CD4-positive, alpha-beta memory T cell (primary cell): ENCODE results near the gene OR2M7. TPM values are rescaled to one million over a fixed set of nuclear protein-coding genes. Genes with fewer than 3 reads are reported as not detected.
"Not testable (repeated sequence)": the region's sequence is repeated elsewhere in the genome, so short reads cannot be mapped to it uniquely, and the experiment has no call there.

Source experiments
- CTCF ChIA-PET: fragments of 350-600 bp; sonication (Branson Sonifier 250); formaldehyde crosslinking; loops from one replicate; lab custom pipeline; 2021; ENCODE audit warnings: inconsistent platforms; ENCODE audit not compliant: partially characterized antibody; lab: Charles Lee
- POLR2A ChIA-PET: fragments of 350-600 bp; sonication (Branson Sonifier 250); formaldehyde crosslinking; loops from one replicate; lab custom pipeline; 2021; ENCODE audit not compliant: partially characterized antibody; lab: Charles Lee
- DNase-seq, 5 donors: peaks; one replicate each; pipeline versions ENCODE4 v3.0.0 to v3.0.0-alpha.2; 2020 to 2022; ENCODE audit warnings: mixed read lengths in 1 of 5
- H3K27ac ChIP-seq: one replicate; pipeline ENCODE4 v1.7.0; 2013; ENCODE audit warnings: low read depth, low read length
- H3K27me3 ChIP-seq: 2 replicates; pipeline ENCODE4 v1.7.0; 2013; ENCODE audit warnings: mild to moderate bottlenecking, low read length, moderate library complexity; ENCODE audit not compliant: insufficient read depth
- H3K36me3 ChIP-seq: 2 replicates; pipeline ENCODE4 v1.7.0; 2013; ENCODE audit warnings: mild to moderate bottlenecking, low read length, moderate library complexity; ENCODE audit not compliant: insufficient read depth
- H3K4me1 ChIP-seq: 2 replicates; pipeline ENCODE4 v1.7.0; 2013; ENCODE audit warnings: mild to moderate bottlenecking, low read length, moderate library complexity; ENCODE audit not compliant: insufficient read depth
- H3K4me3 ChIP-seq, 2 donors: one replicate each; pipeline ENCODE4 v1.7.0; 2013; ENCODE audit warnings: low read length in 2 of 2, mild to moderate bottlenecking in 1 of 2
- H3K9me3 ChIP-seq, 2 donors: one replicate each; pipeline ENCODE4 v1.7.0; 2013; ENCODE audit warnings: low read length in 2 of 2, control low read depth in 1 of 2; ENCODE audit not compliant: control insufficient read depth in 1 of 2
- H3K27ac Mint-ChIP-seq, 7 donors: one replicate each; pipeline ENCODE4 v1.8.0; 2020 to 2021; ENCODE audit warnings: mixed read lengths in 7 of 7, mild to moderate bottlenecking in 6 of 7, inconsistent platforms in 3 of 7, moderate library complexity in 3 of 7
- H3K27me3 Mint-ChIP-seq, 2 donors: one replicate each; pipeline ENCODE4 v1.8.0; 2020 to 2021; ENCODE audit warnings: mixed read lengths in 2 of 2
- H3K36me3 Mint-ChIP-seq, 2 donors: one replicate each; pipeline ENCODE4 v1.8.0; 2020 to 2021; ENCODE audit warnings: mixed read lengths in 2 of 2, inconsistent platforms in 1 of 2, mild to moderate bottlenecking in 1 of 2
- H3K4me1 Mint-ChIP-seq, 4 donors: one replicate each; pipeline ENCODE4 v1.8.0; 2020 to 2021; ENCODE audit warnings: mixed read lengths in 4 of 4, mild to moderate bottlenecking in 1 of 4
- H3K4me3 Mint-ChIP-seq, 8 donors: one replicate each; pipeline ENCODE4 v1.8.0; 2020 to 2021; ENCODE audit warnings: mixed read lengths in 8 of 8, mild to moderate bottlenecking in 7 of 8, moderate library complexity in 6 of 8, inconsistent platforms in 3 of 8
- H3K9me3 Mint-ChIP-seq, 8 donors: one replicate each; pipeline ENCODE4 v1.8.0; 2020 to 2021; ENCODE audit warnings: mixed read lengths in 8 of 8, mild to moderate bottlenecking in 5 of 8, inconsistent platforms in 3 of 8, moderate library complexity in 1 of 8
- intact Hi-C: fragments of 100-400 bp; cut with micrococcal nuclease; formaldehyde crosslinking; loops from one replicate; pipeline ENCODE4 v1.15.1; 2023
- polyA plus RNA-seq, 2 donors: library from polyadenylated mRNA; unstranded; fragments of 300-500 nt; fragmentation: Illumina TruSeq; gene quantifications; one replicate each; pipeline ENCODE4 v1.2.3, GENCODE V29; 2021
- total RNA-seq, 2 experiments: library from RNA; stranded (reverse); gene quantifications; one replicate each; pipeline ENCODE4 v1.2.3, GENCODE V29; 2021

Gene OR2M7
- total and polyA plus RNA-seq, 4 experiments from 2014 or later: not detected

DNA sequence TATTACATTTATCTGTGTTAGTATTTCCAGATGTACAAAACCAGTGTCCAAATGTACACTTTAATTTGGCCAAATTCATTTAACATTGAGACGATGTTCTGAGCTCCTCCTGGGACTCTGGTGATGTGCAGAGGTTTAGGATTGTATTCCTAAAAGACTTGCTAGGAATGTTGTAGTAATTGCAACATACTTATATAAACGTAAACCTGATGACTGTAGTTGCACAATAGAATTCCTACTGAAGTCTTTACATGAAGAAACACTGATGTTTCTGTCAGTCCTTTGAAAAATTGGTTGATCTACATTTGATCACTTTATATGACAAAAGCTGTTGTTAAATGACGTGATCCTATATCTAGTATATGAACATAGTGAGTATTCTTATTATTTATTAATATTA lies 19.1 kb upstream of the OR2M7 start:
- Mint-ChIP-seq H3K27me3 (no peaks in the 10 kb centered on the region), H3K4me1 (no peaks in the 10 kb centered on the region), H3K36me3 (no peaks in the 10 kb centered on the region), H3K27ac (no peak overlapping the region), H3K9me3 (no peaks in the 10 kb centered on the region), H3K4me3 (no peak overlapping the region)
- no peaks in the 10 kb centered on the region for H3K36me3 ChIP-seq
- H3K27ac ChIP-seq: no peak overlapping the region
- intact Hi-C loops: no loop called here
- no peak for DNase-seq
- ChIA-PET CTCF (no interaction called here), POLR2A (no interaction called here)
- H3K9me3 ChIP-seq: no peaks in the 10 kb centered on the region
- no peaks in the 10 kb centered on the region for H3K4me1 ChIP-seq
- H3K4me3 ChIP-seq: no peak overlapping the region
- H3K27me3 ChIP-seq: no peaks in the 10 kb centered on the region

GRCh38 chr1:248316796-248317195 lies 7.6 kb downstream of the OR2M7 start:
- Histone ChIP-seq H3K27me3 (no peaks in the 10 kb centered on the region), H3K4me1 (no peaks in the 10 kb centered on the region), H3K36me3 (no peaks in the 10 kb centered on the region), H3K4me3 (no peak overlapping the region), H3K27ac (no peak overlapping the region), H3K9me3 (no peaks in the 10 kb centered on the region)
- Mint-ChIP-seq H3K27ac (no peak overlapping the region), H3K4me1 (no peaks in the 10 kb centered on the region), H3K27me3 (peaks cover 4 to 11% of the 10 kb centered on the region in 2 donors), H3K4me3 (no peak overlapping the region), H3K9me3 (peaks cover 8 to 32% (median 14%) of the 10 kb centered on the region in 8 donors), H3K36me3 (peaks cover 0 to 3% of the 10 kb centered on the region in 2 donors)
- intact Hi-C loops: no loop called here
- ChIA-PET CTCF (no interaction called here), POLR2A (no interaction called here)
- DNase-seq: no peak

DNA sequence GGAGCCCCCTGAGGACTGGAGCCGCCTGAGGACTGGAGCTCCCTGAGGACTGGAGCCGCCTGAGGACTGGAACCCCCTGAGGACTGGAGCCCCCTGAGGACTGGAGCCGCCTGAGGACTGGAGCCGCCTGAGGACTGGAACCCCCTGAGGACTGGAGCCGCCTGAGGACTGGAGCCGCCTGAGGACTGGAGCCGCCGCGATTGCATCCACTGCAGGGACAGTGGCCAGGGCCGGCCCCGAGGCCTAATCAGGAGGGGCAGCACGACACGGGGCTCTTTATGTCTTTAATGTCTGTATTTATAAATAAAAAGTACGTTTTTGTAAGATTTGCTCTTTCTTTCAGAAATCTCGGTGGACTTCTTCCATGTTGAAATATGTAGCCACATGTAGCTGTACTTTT lies 17.6 kb downstream of the OR2M7 start:
- H3K4me3 Mint-ChIP-seq, H3K9me3 ChIP-seq, POLR2A ChIA-PET, H3K4me1 ChIP-seq, H3K27ac Mint-ChIP-seq, H3K27me3 ChIP-seq, H3K27me3 Mint-ChIP-seq, H3K27ac ChIP-seq, H3K9me3 Mint-ChIP-seq, H3K36me3 Mint-ChIP-seq, DNase-seq, intact Hi-C loops, CTCF ChIA-PET, H3K36me3 ChIP-seq, H3K4me1 Mint-ChIP-seq, H3K4me3 ChIP-seq: not testable (repeated sequence)

DNA sequence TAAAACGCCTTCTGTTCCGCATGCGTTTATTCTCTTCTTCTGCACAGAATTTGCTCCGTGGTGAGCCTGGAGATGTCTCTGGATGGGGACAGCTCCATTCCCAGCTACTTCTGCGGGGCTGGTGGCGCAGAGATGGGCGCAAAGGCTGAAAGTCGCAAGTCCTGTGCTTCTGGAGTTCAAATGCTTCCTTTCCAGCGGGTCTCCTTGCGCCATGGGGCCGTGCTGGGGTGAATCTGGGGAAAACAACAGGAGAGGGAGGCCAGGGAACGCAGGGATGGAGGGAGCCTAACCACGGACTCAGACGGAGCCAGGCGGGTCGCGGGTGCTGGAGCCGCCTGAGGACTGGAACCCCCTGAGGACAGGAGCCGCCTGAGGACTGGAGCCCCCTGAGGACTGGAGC lies 18.3 kb downstream of the OR2M7 start:
- no peak overlapping the region for H3K27ac ChIP-seq
- H3K36me3 ChIP-seq: no peaks in the 10 kb centered on the region
- H3K4me1 Mint-ChIP-seq: no peaks in the 10 kb centered on the region
- DNase-seq: no peak
- no peak overlapping the region for H3K4me3 Mint-ChIP-seq
- intact Hi-C loops: no loop called here
- H3K27me3 ChIP-seq: no peaks in the 10 kb centered on the region
- H3K27ac Mint-ChIP-seq: no peak overlapping the region
- POLR2A ChIA-PET: no interaction called here
- no peaks in the 10 kb centered on the region for H3K36me3 Mint-ChIP-seq
- CTCF ChIA-PET: no interaction called here
- H3K27me3 Mint-ChIP-seq: peaks cover 0 to 2% of the 10 kb centered on the region in 2 donors
- no peaks in the 10 kb centered on the region for H3K9me3 ChIP-seq
- H3K4me1 ChIP-seq: no peaks in the 10 kb centered on the region
- no peak overlapping the region for H3K4me3 ChIP-seq
- peaks cover 0 to 3% (median 0%) of the 10 kb centered on the region in 8 donors for H3K9me3 Mint-ChIP-seq

GRCh38 chr1:248305672-248306071 lies 18.7 kb downstream of the OR2M7 start:
- H3K4me1 Mint-ChIP-seq, DNase-seq, H3K27ac Mint-ChIP-seq, POLR2A ChIA-PET, H3K27me3 Mint-ChIP-seq, H3K36me3 ChIP-seq, intact Hi-C loops, H3K27me3 ChIP-seq, H3K27ac ChIP-seq, H3K9me3 Mint-ChIP-seq, H3K9me3 ChIP-seq, CTCF ChIA-PET, H3K4me3 ChIP-seq, H3K4me1 ChIP-seq, H3K36me3 Mint-ChIP-seq, H3K4me3 Mint-ChIP-seq: not testable (repeated sequence)

GRCh38 chr1:248303324-248303723 lies 21.0 kb downstream of the OR2M7 start, which contains the start of gene OR2T12:
OR2T12 (minus strand) TSS chr1:248303424; CDS start chr1:248295578, 7,846 bp downstream.
- no peak within 1 kb of the TSS for H3K4me3 ChIP-seq
- H3K27ac Mint-ChIP-seq: no peak within 1 kb of the TSS
- no peaks in the 10 kb centered on the region for H3K36me3 ChIP-seq
- H3K4me1 Mint-ChIP-seq: no peaks in the 10 kb centered on the region
- ChIA-PET POLR2A (no interaction called here), CTCF (no interaction called here)
- peaks cover 0 to 2% (median 0%) of the 10 kb centered on the region in 8 donors for H3K9me3 Mint-ChIP-seq
- no peaks in the 10 kb centered on the region for H3K36me3 Mint-ChIP-seq
- DNase-seq: no peak
- intact Hi-C loops: no loop called here
- no peaks in the 10 kb centered on the region for H3K4me1 ChIP-seq
- H3K27ac ChIP-seq: no peak within 1 kb of the TSS
- no peaks in the 10 kb centered on the region for H3K9me3 ChIP-seq
- H3K27me3 ChIP-seq: no peaks in the 10 kb centered on the region
- H3K4me3 Mint-ChIP-seq: no peak within 1 kb of the TSS
- H3K27me3 Mint-ChIP-seq: peaks cover 1 to 2% of the 10 kb centered on the region in 2 donors

GRCh38 chr1:248288391-248288790 lies 36.0 kb downstream of the OR2M7 start:
- Histone ChIP-seq H3K27ac (no peak overlapping the region), H3K4me1 (no peaks in the 10 kb centered on the region), H3K4me3 (no peak overlapping the region), H3K27me3 (no peaks in the 10 kb centered on the region), H3K9me3 (no peaks in the 10 kb centered on the region), H3K36me3 (no peaks in the 10 kb centered on the region)
- H3K4me3 Mint-ChIP-seq: no peak overlapping the region
- intact Hi-C loops: no loop called here
- H3K9me3 Mint-ChIP-seq: peaks cover 0 to 4% (median under 1%) of the 10 kb centered on the region in 8 donors
- H3K27ac Mint-ChIP-seq: no peak overlapping the region
- POLR2A ChIA-PET: no interaction called here
- CTCF ChIA-PET: no interaction called here
- H3K36me3 Mint-ChIP-seq: no peaks in the 10 kb centered on the region
- no peak for DNase-seq
- no peaks in the 10 kb centered on the region for H3K4me1 Mint-ChIP-seq
- H3K27me3 Mint-ChIP-seq: peaks cover 2 to 3% of the 10 kb centered on the region in 2 donors

DNA sequence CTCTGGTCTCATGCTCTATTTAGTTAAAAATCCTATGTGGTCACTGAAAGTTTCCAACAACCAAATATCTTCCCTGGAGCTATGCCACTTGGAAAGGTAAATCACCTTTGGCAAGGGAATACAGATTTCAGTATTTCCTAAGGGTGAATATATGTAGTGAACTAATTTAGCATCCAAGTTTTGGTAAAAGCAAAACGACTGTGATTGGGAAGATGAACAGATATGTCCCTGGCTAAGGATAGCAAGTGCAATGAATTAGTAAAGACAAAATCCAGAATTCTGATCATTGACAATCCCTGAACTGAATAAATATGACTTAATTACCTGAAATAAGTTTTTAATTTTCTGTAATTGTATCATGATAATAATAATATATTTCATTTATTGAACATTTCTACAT lies 46.5 kb downstream of the OR2M7 start, which contains the start of gene OR2T33:
Gene OR2T33, minus strand, starts transcription at position 101 of the 400 bp plus-strand sequence. CDS start 4,162 bp downstream, outside the sequence.
- ChIA-PET POLR2A (no interaction called here), CTCF (no interaction called here)
- Histone ChIP-seq H3K9me3 (no peaks in the 10 kb centered on the region), H3K27ac (no peak within 1 kb of the TSS), H3K36me3 (no peaks in the 10 kb centered on the region), H3K4me1 (no peaks in the 10 kb centered on the region), H3K4me3 (no peak within 1 kb of the TSS), H3K27me3 (no peaks in the 10 kb centered on the region)
- H3K9me3 Mint-ChIP-seq: peaks cover 0 to 3% (median 0%) of the 10 kb centered on the region in 8 donors
- no peak within 1 kb of the TSS for H3K27ac Mint-ChIP-seq
- H3K27me3 Mint-ChIP-seq: no peaks in the 10 kb centered on the region
- no peaks in the 10 kb centered on the region for H3K36me3 Mint-ChIP-seq
- H3K4me1 Mint-ChIP-seq: no peaks in the 10 kb centered on the region
- H3K4me3 Mint-ChIP-seq: no peak within 1 kb of the TSS
- no peak for DNase-seq
- intact Hi-C loops: no loop called here
